ENCODE data around the gene UBA6. TPM values are rescaled to one million over a fixed set of nuclear protein-coding genes. Genes with fewer than 3 reads are reported as not detected.
A peak's percentile ranks its signal among the peaks of the same experiment; 100 is the strongest.

UBA6 gene
- total and polyA plus RNA-seq, 9 of the 15 experiments (the other 6 are each of a cell fraction or from before 2014, with no cell fraction given) = 22.9 to 139 (median 94.6) TPM

GRCh38 chr4:67721770-67722597, 21.0 kb upstream of the UBA6 start (continued):
- peak; percentile 100 for TF ChIP-seq KLF13 (tag; IDR thresholded peaks at IDR 0.05; ENCODE audit: borderline replicate concordance, low read depth)
- peak in 1 of 2 experiments; percentile 33; a peak in 1 of 4 replicates for TF ChIP-seq SIX5 (IDR thresholded peaks at IDR 0.05; ENCODE audit: borderline replicate concordance in 1 of 2, insufficient read depth in 1 of 2, low read depth in 1 of 2, low read length in 2 of 2)
- TF ChIP-seq SETDB1 (IDR thresholded peaks at IDR 0.05; ENCODE audit: low read length) = no peak
- TF ChIP-seq PHF8 (IDR thresholded peaks at IDR 0.05; ENCODE audit: borderline replicate concordance, low read length) = peak; percentile 46; the same call in 1 of the 2 replicates
- no peak for TF ChIP-seq CEBPG (CRISPR knock-in tag; IDR thresholded peaks at IDR 0.05)
- peak; percentile 73 to 84 for TF ChIP-seq CEBPG (tag; conservative IDR thresholded peaks at IDR 0.05 in 1 of 2, IDR thresholded peaks at IDR 0.05 in 1 of 2)
- TF ChIP-seq ILK (tag; IDR thresholded peaks at IDR 0.05; ENCODE audit: borderline replicate concordance, low read depth) = peak; percentile 100
- TF ChIP-seq CBX1 (IDR thresholded peaks at IDR 0.05; ENCODE audit: low read depth) = no peak
- TF ChIP-seq RBM22 (IDR thresholded peaks at IDR 0.05; ENCODE audit: low read depth, low read length, poor library complexity, severe bottlenecking) = no peak
- peak; percentile 95 for TF ChIP-seq ZNF3 (CRISPR knock-in tag; IDR thresholded peaks at IDR 0.05)
- TF ChIP-seq, protein P1, sequence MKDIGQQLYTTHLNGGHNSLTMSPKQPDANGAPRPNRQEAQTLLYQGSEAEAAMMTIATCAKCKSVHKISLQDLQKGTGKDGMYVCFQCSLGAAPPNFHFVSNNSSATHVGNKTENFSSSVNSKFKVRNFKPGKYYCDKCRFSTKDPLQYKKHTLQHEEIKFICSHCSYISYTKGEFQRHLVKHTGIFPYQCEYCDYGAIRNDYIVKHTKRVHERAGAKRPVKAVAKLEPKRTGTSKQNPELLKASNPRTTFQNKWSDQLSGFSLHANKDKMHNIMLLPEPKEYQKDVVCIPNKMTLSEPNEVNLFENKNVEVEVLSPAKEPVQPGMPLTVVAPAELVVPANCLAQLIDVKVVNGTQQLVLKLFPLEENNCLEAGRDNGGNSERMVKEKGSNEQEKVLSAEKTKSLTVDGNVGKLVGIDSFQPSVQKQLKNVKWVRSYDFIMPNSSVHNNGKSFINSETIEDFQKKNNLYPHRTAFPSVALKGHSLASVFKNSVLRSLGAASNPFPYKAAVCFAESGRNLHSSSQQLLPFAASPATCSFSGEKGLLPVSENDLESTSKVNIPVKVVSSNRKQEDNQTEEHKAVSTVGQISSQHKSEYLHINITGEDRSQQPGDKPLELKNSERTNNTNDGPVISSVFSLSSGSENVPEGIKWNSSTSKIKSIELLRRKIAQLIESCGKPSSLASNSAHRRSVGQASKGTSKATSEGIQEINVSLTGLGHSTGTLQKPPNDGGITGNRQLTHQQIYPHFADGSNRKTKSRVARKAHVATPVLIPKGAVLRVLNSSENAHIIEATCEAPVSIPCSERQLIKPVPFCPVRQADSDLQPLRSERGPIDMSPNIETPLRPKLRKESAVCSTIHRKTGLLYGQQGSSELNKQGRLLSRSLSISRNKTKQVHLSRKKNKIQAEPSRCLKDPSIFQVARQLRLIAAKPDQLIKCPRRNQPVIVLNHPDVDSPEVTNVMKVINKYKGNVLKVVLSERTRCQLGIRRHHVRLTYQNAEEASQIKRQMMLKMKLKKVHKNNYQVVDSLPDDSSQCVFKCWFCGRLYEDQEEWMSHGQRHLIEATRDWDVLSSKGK (CRISPR knock-in tag; IDR thresholded peaks at IDR 0.05) = peak; percentile 96
- no peak for TF ChIP-seq HNRNPLL (IDR thresholded peaks at IDR 0.05; ENCODE audit: low read depth, low read length, poor library complexity, severe bottlenecking)
- no peak for TF ChIP-seq RBM25 (IDR thresholded peaks at IDR 0.05; ENCODE audit: low read depth, low read length, severe bottlenecking)
- TF ChIP-seq RFX5 (IDR thresholded peaks at IDR 0.05; ENCODE audit: low read depth, low read length) = no peak
- no peak for TF ChIP-seq SMARCB1 (IDR thresholded peaks at IDR 0.05; ENCODE audit: insufficient read length, low read depth)
- peak in 1 of 2 experiments; percentile 78; a peak in 1 of 4 replicates for TF ChIP-seq CSDE1 (IDR thresholded peaks at IDR 0.05)
- peak; percentile 99 for TF ChIP-seq ZNF239 (CRISPR knock-in tag; IDR thresholded peaks at IDR 0.05)
- TF ChIP-seq POLR2B (IDR thresholded peaks at IDR 0.05; ENCODE audit: low read depth, partially characterized antibody) = no peak
- TF ChIP-seq MEF2A (IDR thresholded peaks at IDR 0.05; ENCODE audit: control insufficient read depth, low read depth, low read length) = 0 out of 2 replicates have a peak, but pooled peaks have one; percentile 4
- no peak for TF ChIP-seq U2AF2 (optimal IDR thresholded peaks at IDR 0.05; ENCODE audit: low read depth, low read length)
- TF ChIP-seq RNF2 (IDR thresholded peaks at IDR 0.05) = peak; percentile 92; the same call in 1 of the 2 replicates
- TF ChIP-seq PPARD (CRISPR knock-in tag; IDR thresholded peaks at IDR 0.05) = peak; percentile 100
- no peak for TF ChIP-seq HNRNPK (IDR thresholded peaks at IDR 0.05; ENCODE audit: low read depth, low read length, poor library complexity, severe bottlenecking)
- TF ChIP-seq ZNF174 (CRISPR knock-in tag; IDR thresholded peaks at IDR 0.05) = peak; percentile 100

Measured in K562 (cell line).